HepG2 (cell line): ENCODE results near the gene EIF4ENIF1. TPM values are rescaled to one million over a fixed set of nuclear protein-coding genes. Genes with fewer than 3 reads are reported as not detected.

Experiments used
- CBX5 ChIP-seq: sonication (generic); formaldehyde crosslinking; IDR thresholded peaks from 2 replicates; pipeline ENCODE4 v1.4.0; 2020; ENCODE audit warnings: missing genetic modification reagents, borderline replicate concordance
- ETV6 ChIP-seq: sonication (generic); formaldehyde crosslinking; conservative IDR thresholded peaks from 2 replicates; pipeline ENCODE4 v1.4.0; 2020; ENCODE audit warnings: missing genetic modification reagents
- EZH2 ChIP-seq: conservative IDR thresholded peaks from 2 replicates; pipeline ENCODE4 v1.6.1; 2012; ENCODE audit warnings: mild to moderate bottlenecking, low read depth, low read length, moderate library complexity
- HMG20A ChIP-seq: IDR thresholded peaks from 2 replicates; pipeline ENCODE4 v1.6.1; 2016; ENCODE audit warnings: borderline replicate concordance
- KLF9 ChIP-seq: IDR thresholded peaks from 2 replicates; pipeline ENCODE4 v1.6.1; 2016; ENCODE audit warnings: low read depth
- MAZ ChIP-seq, 2 experiments: sonication (generic) in 1 of 2; formaldehyde crosslinking in 1 of 2; IDR thresholded peaks; 2 replicates each; pipeline versions ENCODE4 v1.5.0 to v1.6.1; 2012 to 2020; ENCODE audit warnings: low read depth in 2 of 2, mild to moderate bottlenecking in 2 of 2, borderline replicate concordance in 1 of 2, improper control_type of control experiment in 1 of 2, low read length in 1 of 2, missing genetic modification reagents in 1 of 2, moderate library complexity in 1 of 2
- MTF2 ChIP-seq: sonication (generic); formaldehyde crosslinking; IDR thresholded peaks from 2 replicates; pipeline ENCODE4 v1.5.0; 2020; ENCODE audit warnings: missing genetic modification reagents, borderline replicate concordance
- NAIF1 ChIP-seq: sonication (generic); formaldehyde crosslinking; IDR thresholded peaks from 2 replicates; pipeline ENCODE4 v1.5.0; 2020; ENCODE audit warnings: mild to moderate bottlenecking, missing genetic modification reagents, borderline replicate concordance
- NFIC ChIP-seq: IDR thresholded peaks from 2 replicates; pipeline ENCODE4 v1.6.1; 2012; ENCODE audit warnings: mild to moderate bottlenecking, low read length, inconsistent platforms
- PHF5A ChIP-seq: IDR thresholded peaks from one replicate; pipeline ENCODE4 v1.6.1; 2018; ENCODE audit warnings: low read depth, missing genetic modification reagents; ENCODE audit not compliant: unreplicated experiment
- SNAPC2 ChIP-seq: sonication (generic); formaldehyde crosslinking; IDR thresholded peaks from 2 replicates; pipeline ENCODE4 v1.8.1; 2022; ENCODE audit warnings: mild to moderate bottlenecking, missing genetic modification reagents
- TRIM24 ChIP-seq: sonication (generic); formaldehyde crosslinking; IDR thresholded peaks from 2 replicates; pipeline ENCODE4 v1.8.0; 2022; ENCODE audit warnings: mild to moderate bottlenecking, missing genetic modification reagents
- ZBTB14 ChIP-seq: sonication (generic); formaldehyde crosslinking; IDR thresholded peaks from 2 replicates; pipeline ENCODE4 v1.4.0; 2020; ENCODE audit warnings: missing genetic modification reagents
- ZBTB8A ChIP-seq: sonication (generic); formaldehyde crosslinking; IDR thresholded peaks from 2 replicates; pipeline ENCODE4 v1.4.0; 2020; ENCODE audit warnings: mild to moderate bottlenecking, low read depth, missing genetic modification reagents, borderline replicate concordance
- ZGPAT ChIP-seq: IDR thresholded peaks from 2 replicates; pipeline ENCODE4 v1.6.1; 2016; ENCODE audit warnings: mild to moderate bottlenecking
- ZNF136 ChIP-seq: sonication (generic); formaldehyde crosslinking; IDR thresholded peaks from 2 replicates; pipeline ENCODE4 v1.8.1; 2022; ENCODE audit warnings: low read depth, mild to moderate bottlenecking, moderate library complexity, missing genetic modification reagents
- ZNF207 ChIP-seq: fragments of 450-650 bp; IDR thresholded peaks from 2 replicates; pipeline ENCODE4 v1.6.1; 2016; ENCODE audit warnings: antibody characterized with exemption, borderline replicate concordance
- ZNF672 ChIP-seq: sonication (generic); formaldehyde crosslinking; IDR thresholded peaks from 2 replicates; pipeline ENCODE4 v1.8.1; 2022; ENCODE audit warnings: missing genetic modification reagents
- ZNF781 ChIP-seq: sonication (generic); formaldehyde crosslinking; IDR thresholded peaks from 2 replicates; pipeline ENCODE4 v1.5.1; 2020; ENCODE audit warnings: borderline replicate concordance, mild to moderate bottlenecking, missing genetic modification reagents; ENCODE audit errors: not compliant biosample characterization
- ZSCAN9 ChIP-seq: IDR thresholded peaks from 2 replicates; pipeline ENCODE4 v1.6.1; 2016; ENCODE audit warnings: borderline replicate concordance
- polyA plus RNA-seq, 8 experiments: library from polyadenylated mRNA; depleted of rRNA in 3 of 8; stranded (reverse) in 7 of 8; unstranded in 1 of 8; fragments of >200 nt; fragmentation: Illumina TruSeq in 4 of 8; extraction: Trizol in 4 of 8; gene quantifications; 2 replicates each; pipeline versions ENCODE4 v1.2.1 to v1.2.3, GENCODE V29; 2011 to 2016; ENCODE audit warnings: low read depth in 4 of 8, missing spikeins in 1 of 8, mixed read lengths in 1 of 8; ENCODE audit not compliant: insufficient read depth in 1 of 8
- total RNA-seq, 5 experiments: library from RNA; depleted of rRNA; stranded (reverse); fragments of >200 nt; fragmentation: Illumina TruSeq; extraction: Trizol; gene quantifications; 2 replicates each; pipeline ENCODE4 v1.2.3, GENCODE V29; 2016; ENCODE audit warnings: low read depth in 1 of 5
- TF ChIP-seq, protein P1 (sequence below): sonication (generic); formaldehyde crosslinking; IDR thresholded peaks from 2 replicates; pipeline ENCODE4 v1.5.0; 2020; ENCODE audit warnings: mild to moderate bottlenecking, missing genetic modification reagents
- TF ChIP-seq, protein P2 (sequence below): sonication (generic); formaldehyde crosslinking; IDR thresholded peaks from 2 replicates; pipeline ENCODE4 v1.4.0; 2020; ENCODE audit warnings: missing genetic modification reagents, borderline replicate concordance

The EIF4ENIF1 gene
- total and polyA plus RNA-seq, 2 of the 13 experiments (the other 11 are each of a cell fraction or from before 2014, with no cell fraction given) = 11.9 to 12.3 TPM

DNA sequence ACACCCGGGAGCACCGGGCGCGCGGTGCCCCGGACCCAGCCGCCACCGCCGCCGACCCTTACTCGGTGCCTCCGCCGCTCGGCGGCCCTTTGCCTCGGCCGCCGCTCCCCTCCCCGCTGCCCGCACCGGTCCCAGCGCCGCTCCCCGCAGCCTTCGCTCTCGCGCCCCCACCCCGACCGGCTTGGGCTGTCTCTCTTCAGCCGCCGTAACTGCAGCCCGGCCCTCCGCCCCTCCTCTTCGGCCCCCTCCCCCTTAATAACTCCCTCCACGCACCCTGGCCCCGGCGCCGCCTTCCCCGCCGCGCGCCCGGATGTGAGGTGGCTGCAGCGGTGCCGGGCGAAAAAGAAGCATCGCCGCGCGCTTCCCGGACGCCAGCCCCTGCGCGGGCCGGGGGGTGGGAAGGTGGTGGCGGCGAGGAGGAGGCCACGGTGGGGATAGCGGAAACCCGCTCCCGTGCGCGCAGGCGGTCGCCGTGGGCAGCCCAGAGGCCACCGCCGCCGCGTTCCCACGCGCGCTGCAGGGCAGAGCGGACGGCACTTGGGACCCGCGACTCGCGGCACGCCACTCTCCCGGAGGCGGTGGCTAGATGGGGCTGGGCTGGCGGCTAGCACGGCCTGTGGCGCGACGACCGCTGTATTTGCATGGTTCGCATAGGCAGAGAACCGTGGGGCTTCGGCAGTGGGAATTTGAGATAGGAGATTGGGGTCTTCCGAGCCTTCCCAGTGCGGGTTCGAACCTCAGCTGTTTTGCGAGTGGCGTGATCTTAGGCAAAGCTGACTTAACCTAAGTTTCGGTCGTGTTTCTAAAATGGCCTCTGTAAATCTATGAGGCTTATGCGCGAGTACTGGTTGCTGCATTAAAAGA lies at the start of gene EIF4ENIF1 (continued):
- no peak for TF ChIP-seq ZNF781 (CRISPR knock-in tag)
- TF ChIP-seq HMG20A (CRISPR knock-in tag) = no peak
- no peak for TF ChIP-seq KLF9 (CRISPR knock-in tag)
- no peak for TF ChIP-seq MTF2 (CRISPR knock-in tag)
- TF ChIP-seq PHF5A (CRISPR knock-in tag) = no peak
- no peak for TF ChIP-seq NFIC
- no peak for TF ChIP-seq EZH2
- TF ChIP-seq, protein P1, sequence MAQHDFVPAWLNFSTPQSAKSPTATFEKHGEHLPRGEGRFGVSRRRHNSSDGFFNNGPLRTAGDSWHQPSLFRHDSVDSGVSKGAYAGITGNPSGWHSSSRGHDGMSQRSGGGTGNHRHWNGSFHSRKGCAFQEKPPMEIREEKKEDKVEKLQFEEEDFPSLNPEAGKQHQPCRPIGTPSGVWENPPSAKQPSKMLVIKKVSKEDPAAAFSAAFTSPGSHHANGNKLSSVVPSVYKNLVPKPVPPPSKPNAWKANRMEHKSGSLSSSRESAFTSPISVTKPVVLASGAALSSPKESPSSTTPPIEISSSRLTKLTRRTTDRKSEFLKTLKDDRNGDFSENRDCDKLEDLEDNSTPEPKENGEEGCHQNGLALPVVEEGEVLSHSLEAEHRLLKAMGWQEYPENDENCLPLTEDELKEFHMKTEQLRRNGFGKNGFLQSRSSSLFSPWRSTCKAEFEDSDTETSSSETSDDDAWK = no peak
- TF ChIP-seq ZBTB14 = peak; percentile 77
- TF ChIP-seq, protein P2, sequence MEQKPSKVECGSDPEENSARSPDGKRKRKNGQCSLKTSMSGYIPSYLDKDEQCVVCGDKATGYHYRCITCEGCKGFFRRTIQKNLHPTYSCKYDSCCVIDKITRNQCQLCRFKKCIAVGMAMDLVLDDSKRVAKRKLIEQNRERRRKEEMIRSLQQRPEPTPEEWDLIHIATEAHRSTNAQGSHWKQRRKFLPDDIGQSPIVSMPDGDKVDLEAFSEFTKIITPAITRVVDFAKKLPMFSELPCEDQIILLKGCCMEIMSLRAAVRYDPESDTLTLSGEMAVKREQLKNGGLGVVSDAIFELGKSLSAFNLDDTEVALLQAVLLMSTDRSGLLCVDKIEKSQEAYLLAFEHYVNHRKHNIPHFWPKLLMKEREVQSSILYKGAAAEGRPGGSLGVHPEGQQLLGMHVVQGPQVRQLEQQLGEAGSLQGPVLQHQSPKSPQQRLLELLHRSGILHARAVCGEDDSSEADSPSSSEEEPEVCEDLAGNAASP (CRISPR knock-in tag) = no peak
- TF ChIP-seq ETV6 (CRISPR knock-in tag) = 0 out of 2 replicates have a peak, but pooled peaks have one; percentile 35
- no peak for TF ChIP-seq CBX5 (CRISPR knock-in tag)
- TF ChIP-seq ZBTB8A (CRISPR knock-in tag) = no peak
- no peak; the same call in 1 of the 2 replicates for TF ChIP-seq ZNF136
- TF ChIP-seq SNAPC2 (CRISPR knock-in tag) = no peak
- no peak for TF ChIP-seq TRIM24 (CRISPR knock-in tag)
- no peak for TF ChIP-seq NAIF1 (CRISPR knock-in tag)
- TF ChIP-seq ZGPAT (CRISPR knock-in tag) = peak; percentile 89; the same call in 1 of the 2 replicates
- TF ChIP-seq ZNF672 (CRISPR knock-in tag) = no peak
- peak; percentile 95 for TF ChIP-seq MAZ (IDR thresholded peaks at IDR 0.05; ENCODE audit: borderline replicate concordance, low read depth, low read length)
- TF ChIP-seq MAZ (CRISPR knock-in tag; IDR thresholded peaks at IDR 0.05; ENCODE audit: low read depth) = peak; percentile 56
- no peak for TF ChIP-seq ZNF207
- TF ChIP-seq ZSCAN9 (CRISPR knock-in tag) = no peak; the same call in 1 of the 2 replicates
